Adrenal gland (tissue), 5 donors: Measurements from ENCODE around the gene ALDH16A1.

Experiments used
- CTCF ChIP-seq, 6 experiments: fragments of 450-650 bp in 4 of 6; fragments of 200-600 bp in 2 of 6; sonication (generic) in 1 of 6; IDR thresholded peaks; 1 replicate in 5 of 6; 2 replicates in 1 of 6; pipeline versions ENCODE4 v1.5.1 to v1.8.0; 2016 to 2021; ENCODE audit warnings: antibody characterized with exemption in 6 of 6, mild to moderate bottlenecking in 2 of 6, moderate library complexity in 1 of 6
- POLR2A ChIP-seq, 2 donors: fragments of 450-650 bp; IDR thresholded peaks; one replicate each; pipeline ENCODE4 v1.6.1; 2017; ENCODE audit warnings: antibody characterized with exemption in 2 of 2, mild to moderate bottlenecking in 2 of 2, moderate library complexity in 1 of 2
- donor health status: DM: no; HTN: no; CAD: no.

- no peak for TF ChIP-seq POLR2A (IDR thresholded peaks at IDR 0.05)
- TF ChIP-seq CTCF (IDR thresholded peaks at IDR 0.05), result no peak
Observed at GRCh38 chr19:49430172-49430677, 22.8 kb upstream of the ALDH16A1 start.
